Smooth muscle cell (in vitro differentiated cells): ENCODE results near the gene ASB15. TPM values are rescaled to one million over a fixed set of nuclear protein-coding genes. Genes with fewer than 3 reads are reported as not detected.

ENCODE experiments used
- DNase-seq: peaks from one replicate; lab custom pipeline; 2025; ENCODE audit not compliant: unreplicated experiment; lab: John Stamatoyannopoulos, UW
- H2AFZ ChIP-seq: fragments of 200-600 bp; sonication (generic); 2 replicates; pipeline ENCODE4 v1.6.0; 2016; ENCODE audit warnings: antibody characterized with exemption, low read depth, mild to moderate bottlenecking
- H3F3A ChIP-seq: fragments of 200-600 bp; sonication (generic); 2 replicates; pipeline ENCODE4 v1.6.0; 2017; ENCODE audit warnings: antibody characterized with exemption, low read depth
- H3K27ac ChIP-seq: fragments of 200-600 bp; sonication (generic); 2 replicates; pipeline ENCODE4 v1.5.1; 2016; ENCODE audit warnings: low read depth, mild to moderate bottlenecking
- H3K27me3 ChIP-seq: fragments of 200-600 bp; sonication (generic); 2 replicates; pipeline ENCODE4 v1.6.1; 2016; ENCODE audit warnings: low read depth, mild to moderate bottlenecking
- H3K36me3 ChIP-seq: fragments of 200-600 bp; sonication (generic); 2 replicates; pipeline ENCODE4 v1.5.1; 2016; ENCODE audit warnings: low read depth
- H3K4me1 ChIP-seq: fragments of 200-600 bp; sonication (generic); 2 replicates; pipeline ENCODE4 v1.5.1; 2016; ENCODE audit warnings: low read depth
- H3K4me2 ChIP-seq: fragments of 200-600 bp; sonication (generic); 2 replicates; pipeline ENCODE4 v1.6.0; 2016; ENCODE audit warnings: mild to moderate bottlenecking
- H3K4me3 ChIP-seq: fragments of 200-600 bp; sonication (generic); 2 replicates; pipeline ENCODE4 v1.5.1; 2016; ENCODE audit warnings: mild to moderate bottlenecking
- H3K79me2 ChIP-seq: fragments of 200-600 bp; sonication (generic); 2 replicates; pipeline ENCODE4 v1.6.0; 2016; ENCODE audit warnings: low read depth, mild to moderate bottlenecking
- H3K9ac ChIP-seq: fragments of 200-600 bp; sonication (generic); 2 replicates; pipeline ENCODE4 v1.6.0; 2016; ENCODE audit warnings: low read depth
- H3K9me3 ChIP-seq: fragments of 200-600 bp; sonication (generic); replicated peaks from 2 replicates; pipeline ENCODE4 v1.5.1; 2016; ENCODE audit warnings: low read depth
- H4K20me1 ChIP-seq: fragments of 200-600 bp; sonication (generic); 2 replicates; pipeline ENCODE4 v1.6.0; 2016; ENCODE audit warnings: low read depth
- CTCF ChIP-seq: fragments of 200-600 bp; sonication (generic); IDR thresholded peaks from 2 replicates; pipeline ENCODE4 v1.5.1; 2017; ENCODE audit warnings: borderline replicate concordance, mild to moderate bottlenecking, antibody characterized with exemption; ENCODE audit not compliant: insufficient read depth, poor library complexity, severe bottlenecking
- WGBS: methylation state at CpG from one replicate; pipeline ENCODE4 v1.1.7; 2016; ENCODE audit warnings: low lambda C conversion rate; 5-methylcytosine and 5-hydroxymethylcytosine counted together
- polyA plus RNA-seq: library from polyadenylated mRNA; unstranded; fragments of >200 nt; fragmentation: Nextera tagmentation; extraction: Ambion mirVana; gene quantifications from 2 replicates; pipeline ENCODE4 v1.2.1, GENCODE V29; 2016
- total RNA-seq: library from RNA; depleted of rRNA; stranded (reverse); fragments of >200 nt; gene quantifications from 2 replicates; pipeline ENCODE4 v1.2.3, GENCODE V29; 2014

The ASB15 gene
- total and polyA plus RNA-seq, 2 experiments from 2014 or later: 0.07 TPM; not detected in 1

- no peak for TF ChIP-seq CTCF
- no peaks in the 10 kb centered on the region for H3K9me3 ChIP-seq
- H3K4me2 ChIP-seq: no peak overlapping the region
- no peaks in the 10 kb centered on the region for H4K20me1 ChIP-seq
- no peak overlapping the region for H3K9ac ChIP-seq
- WGBS: 90% methylated on average over 2 of the region's 2 CpGs
- H2AFZ ChIP-seq: peak overlapping the region; percentile 19
- H3K4me1 ChIP-seq: no peaks in the 10 kb centered on the region
- no peaks in the 10 kb centered on the region for H3K27me3 ChIP-seq
- no peak for DNase-seq
- H3K4me3 ChIP-seq: no peak overlapping the region
- H3F3A ChIP-seq: no peaks in the 10 kb centered on the region
- H3K27ac ChIP-seq: no peak overlapping the region
- no peaks in the 10 kb centered on the region for H3K79me2 ChIP-seq
- H3K36me3 ChIP-seq: no peaks in the 10 kb centered on the region
Observed at GRCh38 chr7:123573896-123574467, 27.6 kb upstream of the ASB15 start.

DNA sequence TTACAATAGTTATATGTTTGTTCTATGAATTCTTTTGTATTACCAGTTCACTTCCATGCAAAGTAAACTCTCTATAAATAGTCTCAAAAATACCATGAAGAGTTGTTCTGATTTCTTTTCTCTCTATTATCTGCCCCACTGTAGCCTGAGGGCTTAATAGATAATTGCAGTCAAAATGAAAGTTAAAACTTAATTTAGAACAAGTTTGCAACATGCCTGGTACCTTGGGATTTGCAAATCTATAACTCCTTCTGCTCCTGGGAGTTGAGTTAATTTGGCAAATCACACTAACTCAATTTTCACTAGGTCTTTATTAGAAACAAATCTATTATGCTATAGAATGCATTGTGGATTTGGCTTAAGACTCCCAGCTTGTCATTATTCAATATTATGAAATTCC is 22.2 kb upstream of the ASB15 start:
- H3K4me2 ChIP-seq: no peak overlapping the region
- H3K9ac ChIP-seq: no peak overlapping the region
- no peaks in the 10 kb centered on the region for H3K36me3 ChIP-seq
- H3K4me3 ChIP-seq: no peak overlapping the region
- H2AFZ ChIP-seq: no peak overlapping the region
- H3F3A ChIP-seq: no peaks in the 10 kb centered on the region
- H3K79me2 ChIP-seq: no peaks in the 10 kb centered on the region
- no peaks in the 10 kb centered on the region for H3K4me1 ChIP-seq
- TF ChIP-seq CTCF: no peak
- no peaks in the 10 kb centered on the region for H3K27me3 ChIP-seq
- DNase-seq: no peak
- no peak overlapping the region for H3K27ac ChIP-seq
- no peaks in the 10 kb centered on the region for H4K20me1 ChIP-seq
- no peaks in the 10 kb centered on the region for H3K9me3 ChIP-seq

GRCh38 chr7:123580406-123581161 is 21.0 kb upstream of the ASB15 start:
- H3K4me3 ChIP-seq: no peak overlapping the region
- no peaks in the 10 kb centered on the region for H3K9me3 ChIP-seq
- H3K79me2 ChIP-seq: no peaks in the 10 kb centered on the region
- H4K20me1 ChIP-seq: no peaks in the 10 kb centered on the region
- H3K36me3 ChIP-seq: no peaks in the 10 kb centered on the region
- no peak overlapping the region for H3K27ac ChIP-seq
- H2AFZ ChIP-seq: peak overlapping the region; percentile 82
- peak; percentile 62 for TF ChIP-seq CTCF
- DNase-seq: no peak
- H3F3A ChIP-seq: no peaks in the 10 kb centered on the region
- no peaks in the 10 kb centered on the region for H3K27me3 ChIP-seq
- WGBS: 34% methylated on average over 8 of the region's 8 CpGs
- no peak overlapping the region for H3K9ac ChIP-seq
- no peaks in the 10 kb centered on the region for H3K4me1 ChIP-seq
- peak overlapping the region; percentile 60 for H3K4me2 ChIP-seq

DNA sequence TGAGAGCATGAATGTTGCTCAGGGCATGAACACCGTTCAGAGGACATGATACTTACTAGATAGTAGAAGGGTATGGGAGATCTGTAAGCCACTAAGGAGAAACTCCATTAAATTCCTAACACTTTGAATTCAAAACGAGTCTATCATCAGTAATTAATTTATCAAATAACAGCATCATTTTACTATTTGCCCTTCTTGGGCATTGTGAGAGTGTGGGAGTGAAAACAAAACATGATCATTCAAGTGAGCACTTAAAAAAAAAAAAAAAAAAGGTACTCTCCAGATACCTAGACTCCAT is 20.5 kb upstream of the ASB15 start:
- H3K27ac ChIP-seq: no peak overlapping the region
- no peaks in the 10 kb centered on the region for H3K36me3 ChIP-seq
- no peak for TF ChIP-seq CTCF
- H3K9me3 ChIP-seq: no peaks in the 10 kb centered on the region
- H3K9ac ChIP-seq: no peak overlapping the region
- 40% methylated on average over 2 of the region's 2 CpGs for WGBS
- no peak overlapping the region for H3K4me3 ChIP-seq
- no peaks in the 10 kb centered on the region for H3K27me3 ChIP-seq
- peak overlapping the region; percentile 60 for H3K4me2 ChIP-seq
- no peaks in the 10 kb centered on the region for H3F3A ChIP-seq
- no peaks in the 10 kb centered on the region for H3K4me1 ChIP-seq
- no peak for DNase-seq
- H3K79me2 ChIP-seq: no peaks in the 10 kb centered on the region
- H4K20me1 ChIP-seq: no peaks in the 10 kb centered on the region
- H2AFZ ChIP-seq: peak overlapping the region; percentile 82
